ENCODE results near the gene PLEKHA6.

DNA sequence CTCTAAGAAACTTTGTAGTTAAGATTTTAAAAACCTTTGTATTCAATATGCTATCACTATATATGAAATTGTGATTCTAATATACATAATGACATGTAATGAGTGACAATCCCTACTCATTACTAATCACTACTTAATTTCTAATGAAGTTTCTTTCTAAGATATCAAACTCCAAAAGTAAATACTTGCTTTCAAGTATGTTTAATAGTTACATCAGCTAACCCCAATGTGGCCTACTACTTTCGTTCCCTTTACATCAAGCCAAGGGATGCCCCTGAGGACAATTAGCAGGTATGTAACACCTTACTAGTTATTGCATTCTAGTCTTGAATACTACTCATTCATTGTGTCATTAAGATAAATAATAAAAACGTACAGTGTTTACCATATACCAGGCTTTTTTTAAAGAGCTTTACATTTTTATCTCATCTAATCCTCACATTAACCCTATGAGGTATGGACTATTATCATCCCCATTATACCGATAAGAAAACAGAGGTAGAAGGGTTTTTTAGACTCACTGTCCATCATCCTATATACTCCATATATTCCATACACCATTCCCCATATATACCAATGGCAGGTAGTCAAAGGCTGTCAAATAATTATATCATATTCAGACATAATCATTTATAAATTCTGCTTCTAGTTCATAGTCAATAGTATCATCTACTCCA is 47.7 kb upstream of the PLEKHA6 start:
- TF ChIP-seq POLR2AphosphoS5 (IDR thresholded peaks at IDR 0.05), result no peak
- TF ChIP-seq, protein P1, sequence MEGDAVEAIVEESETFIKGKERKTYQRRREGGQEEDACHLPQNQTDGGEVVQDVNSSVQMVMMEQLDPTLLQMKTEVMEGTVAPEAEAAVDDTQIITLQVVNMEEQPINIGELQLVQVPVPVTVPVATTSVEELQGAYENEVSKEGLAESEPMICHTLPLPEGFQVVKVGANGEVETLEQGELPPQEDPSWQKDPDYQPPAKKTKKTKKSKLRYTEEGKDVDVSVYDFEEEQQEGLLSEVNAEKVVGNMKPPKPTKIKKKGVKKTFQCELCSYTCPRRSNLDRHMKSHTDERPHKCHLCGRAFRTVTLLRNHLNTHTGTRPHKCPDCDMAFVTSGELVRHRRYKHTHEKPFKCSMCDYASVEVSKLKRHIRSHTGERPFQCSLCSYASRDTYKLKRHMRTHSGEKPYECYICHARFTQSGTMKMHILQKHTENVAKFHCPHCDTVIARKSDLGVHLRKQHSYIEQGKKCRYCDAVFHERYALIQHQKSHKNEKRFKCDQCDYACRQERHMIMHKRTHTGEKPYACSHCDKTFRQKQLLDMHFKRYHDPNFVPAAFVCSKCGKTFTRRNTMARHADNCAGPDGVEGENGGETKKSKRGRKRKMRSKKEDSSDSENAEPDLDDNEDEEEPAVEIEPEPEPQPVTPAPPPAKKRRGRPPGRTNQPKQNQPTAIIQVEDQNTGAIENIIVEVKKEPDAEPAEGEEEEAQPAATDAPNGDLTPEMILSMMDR (IDR thresholded peaks at IDR 0.05), result no peak
- TF ChIP-seq POLR2A (IDR thresholded peaks at IDR 0.05), result no peak

Data from prostate gland (tissue), 2 donors.